GM12864 (cell line): ENCODE measurements around the gene LZTFL1.

Source experiments
- DNase-seq: peaks from one replicate; pipeline ENCODE4 v3.0.0-alpha.2; 2011; ENCODE audit warnings: low read depth
- H3K4me3 ChIP-seq: 2 replicates; pipeline ENCODE4 v1.5.1; 2011; ENCODE audit warnings: mild to moderate bottlenecking, low read depth, low read length, control low read depth
- CTCF ChIP-seq: IDR thresholded peaks from 2 replicates; pipeline ENCODE4 v1.5.1; 2011; ENCODE audit warnings: low read depth, mild to moderate bottlenecking, moderate library complexity, low read length, control low read depth, inconsistent platforms; ENCODE audit errors: missing control alignments

The LZTFL1 gene

GRCh38 chr3:45814322-45814721 is 27.6 kb downstream of the LZTFL1 start:
- no peak overlapping the region for H3K4me3 ChIP-seq
- TF ChIP-seq CTCF, result no peak
- no peak for DNase-seq

GRCh38 chr3:45807681-45808540 is 34.0 kb downstream of the LZTFL1 start:
- H3K4me3 ChIP-seq, result no peak overlapping the region
- no peak for DNase-seq
- no peak for TF ChIP-seq CTCF

GRCh38 chr3:45807133-45807532 is 34.8 kb downstream of the LZTFL1 start:
- H3K4me3 ChIP-seq, result no peak overlapping the region

GRCh38 chr3:45806072-45806471 is 35.8 kb downstream of the LZTFL1 start:
- H3K4me3 ChIP-seq, result no peak overlapping the region
- TF ChIP-seq CTCF, result no peak
- DNase-seq, result no peak

More at GRCh38 chr3:45807133-45807532, 34.8 kb downstream of the LZTFL1 start:
- no peak for TF ChIP-seq CTCF
- no peak for DNase-seq

- DNase-seq, result no peak
- no peak for TF ChIP-seq CTCF
- H3K4me3 ChIP-seq, result no peak overlapping the region
Measured at GRCh38 chr3:45803252-45803935, 38.5 kb downstream of the LZTFL1 start.

GRCh38 chr3:45802146-45802545 is 39.8 kb downstream of the LZTFL1 start:
- DNase-seq, result no peak
- TF ChIP-seq CTCF, result no peak
- H3K4me3 ChIP-seq, result no peak overlapping the region
